ENCODE results near the gene ZNRF2.
A peak's percentile ranks its signal among the peaks of the same experiment; 100 is the strongest.
"Not testable (repeated sequence)": the region's sequence is repeated elsewhere in the genome, so short reads cannot be mapped to it uniquely, and the experiment has no call there.

The ZNRF2 gene

DNA sequence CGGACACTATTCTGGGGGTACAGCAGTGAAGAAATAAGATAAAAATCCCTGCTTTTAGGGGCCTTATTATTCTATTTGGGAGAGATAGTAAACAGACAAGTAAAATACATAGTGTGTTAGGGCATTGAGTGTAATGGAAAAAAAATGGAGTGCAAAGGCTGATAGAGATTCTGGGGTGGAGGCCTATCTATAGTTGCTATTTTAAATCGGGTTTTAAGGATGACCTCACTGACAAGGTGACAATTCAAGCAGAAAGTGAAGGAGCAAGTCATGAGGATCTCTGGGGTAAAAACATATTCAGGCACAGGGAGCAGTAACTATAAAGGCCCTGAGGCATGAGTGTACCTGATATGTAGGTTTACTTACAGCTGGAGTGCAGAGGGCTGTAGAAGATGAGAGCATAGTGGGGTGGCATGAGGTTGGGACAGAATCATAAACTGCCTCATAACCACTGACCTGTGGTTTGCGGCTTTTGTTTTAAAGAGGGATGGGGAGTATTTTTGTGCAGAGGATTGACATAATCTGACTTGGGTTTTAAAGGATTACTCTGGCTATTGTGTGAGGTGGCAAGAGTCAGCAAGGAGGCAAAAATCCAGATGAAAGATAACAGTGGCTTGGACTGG is 8.1 kb downstream of the ZNRF2 start:
- DNase-seq: not testable (repeated sequence)

DNA sequence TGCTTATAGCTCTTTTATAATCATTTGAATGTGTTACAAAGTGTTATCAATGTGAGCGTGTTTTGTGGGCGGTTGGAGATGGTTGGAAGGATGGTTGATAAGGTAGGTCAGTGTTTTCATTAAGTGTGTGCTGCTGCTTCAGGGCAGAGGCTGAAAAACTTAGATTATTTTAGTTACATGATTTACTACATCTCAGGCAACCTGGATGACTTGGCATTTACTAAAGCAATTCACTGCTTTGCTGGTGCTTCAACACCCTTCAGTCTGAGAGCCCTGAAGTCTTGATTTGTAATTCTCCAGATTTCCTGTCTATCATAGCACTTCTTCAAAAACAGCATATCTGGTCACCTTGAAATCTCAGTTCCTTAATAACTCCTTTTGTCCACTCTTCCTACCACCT is 11.9 kb downstream of the ZNRF2 start:
- not testable (repeated sequence) for DNase-seq

DNA sequence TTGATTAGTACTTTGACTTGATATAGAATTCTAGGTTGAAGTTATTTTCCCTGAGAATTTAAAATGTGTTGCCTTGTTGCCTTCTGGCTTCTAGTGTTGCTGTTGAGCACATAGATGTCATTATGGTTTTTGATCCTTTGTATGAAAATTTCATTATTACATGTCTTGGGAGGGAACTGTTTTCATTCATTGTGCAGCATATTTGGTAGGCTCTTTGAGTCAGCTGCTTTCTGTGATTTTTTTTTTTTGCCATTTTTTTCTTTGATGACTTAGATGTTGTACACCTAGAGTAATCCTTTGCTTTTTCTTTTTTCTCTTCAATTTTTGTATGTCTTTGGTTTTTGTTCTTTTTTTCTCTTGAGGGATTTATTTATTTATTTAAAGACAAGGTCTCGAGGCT is 13.1 kb downstream of the ZNRF2 start:
- DNase-seq: not testable (repeated sequence)

DNA sequence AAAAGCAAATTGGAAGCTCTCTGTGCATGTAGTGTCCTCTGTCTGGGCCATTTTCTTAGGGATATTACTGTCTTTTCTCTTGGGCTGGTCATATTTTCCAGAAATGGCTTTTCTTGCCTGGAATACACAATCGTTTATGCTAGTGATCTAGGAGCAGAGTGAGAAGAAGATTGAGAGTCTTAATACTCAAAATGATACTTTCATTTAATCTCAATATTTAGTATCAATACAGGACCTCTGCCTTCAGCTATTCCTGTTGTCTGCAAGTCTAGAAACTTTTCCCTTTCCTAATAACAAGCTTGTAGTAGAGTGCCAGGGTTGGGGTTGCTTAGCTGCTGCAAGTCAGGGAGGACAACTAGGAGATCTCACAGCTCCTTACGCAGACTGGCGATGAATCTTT is 14.0 kb downstream of the ZNRF2 start:
- not testable (repeated sequence) for DNase-seq

DNA sequence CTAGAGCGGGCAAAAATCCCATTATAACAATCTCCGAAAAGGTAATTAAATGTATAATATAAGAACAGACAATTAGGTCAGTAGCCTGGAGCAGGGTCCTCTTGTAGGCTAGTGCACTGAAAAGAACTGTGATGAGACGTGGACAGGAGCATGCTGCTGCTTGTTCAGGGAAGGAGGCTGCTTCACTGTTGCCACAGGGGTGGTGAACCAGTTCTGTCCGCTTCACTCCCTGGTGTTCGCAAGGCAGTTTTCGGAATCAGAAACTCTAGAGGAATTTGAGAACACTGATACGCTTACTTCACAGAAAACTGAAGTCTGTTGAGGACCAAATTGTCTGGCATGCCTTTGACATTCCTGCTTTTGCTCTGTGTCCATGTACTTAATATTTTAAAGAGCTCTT is 17.4 kb downstream of the ZNRF2 start:
- no peak for DNase-seq

DNA sequence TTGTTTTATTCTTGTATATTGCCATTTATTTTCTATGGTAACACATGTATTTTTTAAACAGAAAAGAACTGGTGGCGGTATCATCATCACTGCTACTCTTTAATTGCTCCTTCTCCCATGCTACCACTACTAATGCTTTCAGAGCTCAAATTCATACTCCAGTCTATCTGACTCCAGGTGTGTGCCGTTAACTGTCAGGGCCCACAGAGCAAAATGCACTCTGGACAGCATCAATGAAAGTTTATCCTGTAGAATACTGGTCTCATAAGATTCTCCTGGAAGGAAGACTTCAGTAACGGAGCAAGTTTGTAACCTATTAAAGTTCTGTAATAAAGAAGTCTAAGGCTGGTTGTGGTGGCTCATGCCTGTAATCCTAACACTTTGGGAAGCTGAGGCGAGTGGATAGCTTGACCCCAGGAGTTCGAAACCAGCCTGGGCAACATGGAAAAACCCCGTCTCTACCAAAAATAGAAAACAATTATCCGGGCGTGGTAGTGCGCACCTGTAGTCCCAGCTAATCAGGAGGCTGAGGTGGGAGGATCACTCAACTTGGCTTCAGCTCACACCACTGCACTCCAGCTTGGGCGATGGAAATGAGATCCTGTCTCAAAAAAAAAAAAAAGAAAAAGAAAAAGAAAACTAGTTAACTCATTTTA is 18.4 kb downstream of the ZNRF2 start:
- no peak for DNase-seq

DNA sequence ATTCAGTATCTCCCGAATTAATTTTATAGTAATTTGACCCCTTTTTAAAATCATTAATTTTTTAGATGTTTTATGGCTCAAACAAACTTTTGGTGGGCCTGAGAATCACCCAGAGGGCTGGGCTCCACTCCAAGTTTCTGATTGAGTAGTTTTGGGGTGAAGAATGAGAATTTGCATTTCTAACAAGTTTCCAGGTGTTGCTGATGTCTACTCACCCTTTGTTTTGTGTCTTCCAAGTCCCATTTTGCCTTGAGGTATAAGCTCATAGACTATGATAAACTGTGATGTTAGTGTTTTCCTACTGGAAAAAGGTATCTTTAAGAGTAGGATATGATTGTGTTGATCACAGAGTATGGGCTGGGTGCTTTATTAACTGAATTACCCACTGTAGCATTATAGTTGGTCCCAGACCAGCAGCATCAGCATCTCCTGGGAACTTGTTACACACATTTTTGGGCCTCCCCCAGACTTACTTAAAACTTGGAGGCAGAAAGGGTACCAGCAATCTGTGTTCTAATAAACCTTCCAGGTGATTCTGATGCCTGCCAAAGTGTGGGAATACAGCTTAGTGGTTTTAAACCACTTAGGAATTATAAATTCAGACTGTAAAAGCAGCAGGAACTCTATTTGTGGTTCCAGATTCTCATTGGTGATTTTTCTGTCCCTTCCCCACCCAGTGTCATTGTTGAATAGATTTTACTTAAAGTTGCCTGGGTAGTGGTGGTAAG is 19.1 kb downstream of the ZNRF2 start:
- no peak for DNase-seq

DNA sequence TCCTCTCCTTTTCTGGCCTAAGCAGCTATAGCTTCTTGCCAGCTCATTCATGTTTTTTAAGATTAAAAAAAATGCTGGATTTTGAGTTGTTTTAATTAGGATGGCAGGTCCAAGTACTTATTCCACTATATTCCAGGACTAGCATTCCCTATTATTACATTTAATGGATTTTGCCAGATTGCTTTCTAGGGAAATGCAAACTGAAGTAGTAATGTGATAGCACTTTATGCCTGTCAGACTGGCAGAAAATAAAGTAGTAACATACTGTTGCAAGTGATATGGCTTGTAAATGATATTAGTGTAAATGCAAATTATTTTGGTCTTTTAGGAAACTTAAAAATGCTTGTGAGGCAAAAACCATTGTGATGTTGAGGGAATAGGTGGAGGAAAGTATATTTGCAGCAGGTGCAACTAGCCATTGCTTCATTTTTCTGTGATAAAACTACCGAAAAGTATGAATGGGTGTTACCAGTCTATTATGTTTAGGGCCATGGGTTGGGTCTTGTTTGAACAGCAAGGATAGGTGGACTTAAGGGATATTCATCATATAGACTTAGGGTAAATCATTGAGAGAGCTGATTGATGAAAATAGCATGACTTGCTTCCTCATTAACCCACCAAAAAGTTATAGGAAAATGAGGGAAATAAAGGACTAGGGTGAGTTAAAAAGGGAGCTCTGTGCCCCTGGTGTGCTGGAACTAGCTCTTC is 19.9 kb downstream of the ZNRF2 start:
- no peak for DNase-seq

DNA sequence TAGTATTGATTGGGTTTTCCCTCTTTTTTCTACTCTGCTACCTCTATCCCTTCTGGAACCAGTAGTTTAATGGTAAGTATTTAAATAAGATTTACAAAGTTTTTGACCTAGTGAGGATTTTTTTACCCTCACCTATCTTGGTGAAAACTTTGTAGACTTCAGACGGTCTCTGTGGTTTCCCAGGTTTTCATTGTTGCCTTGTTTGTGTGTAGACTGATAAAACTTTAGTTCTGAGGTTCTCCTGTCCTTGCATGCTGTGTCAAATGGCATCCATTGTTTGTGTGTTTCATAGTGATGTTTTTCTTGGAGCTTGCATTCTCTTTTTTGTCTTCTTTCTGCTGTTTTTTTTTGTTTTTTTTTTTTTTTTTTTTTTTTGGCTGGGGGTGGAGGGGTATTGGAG is 22.6 kb downstream of the ZNRF2 start:
- DNase-seq: no peak

DNA sequence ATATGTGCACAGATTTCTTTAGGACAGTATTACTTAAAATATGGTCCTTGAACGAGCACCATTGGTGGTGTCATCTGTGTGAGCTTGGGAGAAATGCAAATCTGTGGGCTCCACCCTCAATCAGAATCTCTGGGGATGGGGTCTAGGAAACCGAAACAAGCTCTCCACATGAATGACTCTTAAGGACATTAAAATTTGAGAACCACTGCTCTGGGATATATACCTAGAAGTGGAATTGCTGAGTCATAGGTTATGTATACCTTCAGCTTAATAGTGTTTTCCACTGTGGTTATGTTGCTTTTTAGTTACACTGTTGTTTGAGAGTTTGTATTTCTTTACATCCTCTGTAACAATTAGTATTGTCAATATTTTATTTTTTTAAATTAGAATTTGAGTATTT is 24.0 kb downstream of the ZNRF2 start:
- no peak for DNase-seq

DNA sequence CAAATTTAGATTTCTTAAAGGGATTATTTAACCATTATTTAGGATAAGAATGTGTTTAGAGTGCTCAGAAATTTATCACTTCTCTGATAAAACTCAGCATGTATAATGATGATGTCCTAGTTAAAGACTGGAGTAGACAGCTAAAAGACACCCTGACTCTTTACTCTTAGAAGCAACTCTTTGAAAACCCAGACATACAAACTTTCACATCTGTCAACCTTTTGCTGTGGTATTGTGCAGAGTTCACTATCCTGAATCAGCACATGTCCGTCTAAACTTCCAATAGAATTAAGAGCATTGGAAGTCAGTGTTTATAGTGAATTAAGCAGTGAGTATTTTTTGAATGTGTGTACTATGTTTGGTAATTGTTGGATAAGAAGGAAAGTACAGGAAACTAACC is 24.9 kb downstream of the ZNRF2 start:
- no peak for DNase-seq

DNA sequence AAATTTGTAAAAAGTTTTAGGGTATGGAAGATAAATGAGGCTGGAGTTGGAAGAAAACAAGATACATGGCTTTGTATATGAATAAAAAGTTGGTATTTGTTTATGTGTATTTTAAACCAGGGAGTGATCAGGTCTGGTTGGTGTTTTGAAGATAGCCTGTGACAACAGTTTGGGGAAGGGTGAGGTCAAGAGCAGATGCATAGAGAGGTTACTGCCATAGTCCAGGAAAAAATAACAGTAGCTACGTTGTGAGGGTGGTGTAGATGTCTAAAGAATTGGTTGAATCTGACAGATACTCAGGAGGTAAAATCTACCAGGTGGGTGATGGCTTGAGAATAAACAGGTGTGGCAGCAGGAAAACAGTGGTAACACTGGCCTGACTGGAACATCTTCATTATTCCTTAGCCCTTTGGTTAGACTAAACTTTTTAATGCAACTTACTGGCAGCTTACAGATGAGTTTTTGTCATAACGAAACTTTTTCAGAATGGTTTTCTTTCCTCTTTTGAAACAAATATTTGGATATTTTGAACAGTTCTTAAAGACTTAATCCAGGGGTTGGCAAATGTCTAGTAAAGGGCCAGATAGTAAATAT is 25.5 kb downstream of the ZNRF2 start:
- no peak for DNase-seq

DNA sequence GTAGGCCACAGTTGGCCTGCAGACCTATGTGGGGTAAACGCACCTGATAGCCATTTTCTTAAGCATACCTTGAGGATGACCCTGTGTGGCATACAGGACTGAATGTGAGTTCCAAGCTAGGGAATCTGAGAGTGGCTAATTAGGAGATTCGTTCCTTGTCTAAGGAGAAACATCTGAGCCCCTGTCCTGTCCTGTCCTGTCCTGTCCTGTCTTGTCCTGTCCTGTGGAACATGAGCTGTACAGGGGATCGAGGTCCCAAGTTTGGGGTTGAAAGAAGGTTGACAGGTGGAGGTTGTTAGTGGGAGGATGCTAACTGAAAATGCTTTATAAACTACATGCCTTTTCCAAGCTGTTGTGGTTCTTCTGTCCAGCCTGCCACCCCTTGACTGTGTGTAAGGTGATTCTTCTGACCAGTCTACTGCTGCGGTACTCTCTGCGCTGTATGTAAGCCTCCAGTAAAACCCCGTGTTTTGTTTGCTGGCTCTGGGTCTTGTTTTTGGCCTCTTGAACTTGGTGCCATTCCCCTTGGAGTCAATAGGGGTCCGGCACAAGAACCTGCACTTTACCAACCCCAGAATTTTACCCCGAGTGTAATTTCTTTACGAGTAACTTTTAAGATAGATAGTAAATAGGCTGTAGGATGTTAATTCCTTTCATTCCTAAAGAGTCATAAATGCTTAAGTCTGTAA is 26.4 kb downstream of the ZNRF2 start:
- no peak for DNase-seq

DNA sequence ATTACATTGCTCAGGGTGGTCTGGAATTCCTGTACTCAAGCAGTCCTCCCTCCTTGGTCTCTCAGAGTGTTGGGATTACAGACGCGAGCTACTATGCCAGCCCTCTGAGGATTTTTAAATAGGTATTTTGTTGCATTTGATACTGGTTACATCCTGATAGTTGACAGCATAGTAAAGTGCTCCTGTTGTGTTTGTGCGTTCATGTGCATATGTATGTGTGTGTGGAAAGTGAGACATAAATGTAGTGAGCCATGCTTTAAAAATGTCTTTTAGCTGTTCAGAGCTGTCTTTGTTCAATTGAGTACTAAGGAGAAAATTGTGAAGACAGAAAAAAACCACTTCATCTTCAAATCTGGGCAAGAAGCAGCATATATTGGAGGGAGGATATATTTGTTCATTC is 27.8 kb downstream of the ZNRF2 start:
- no peak for DNase-seq

DNA sequence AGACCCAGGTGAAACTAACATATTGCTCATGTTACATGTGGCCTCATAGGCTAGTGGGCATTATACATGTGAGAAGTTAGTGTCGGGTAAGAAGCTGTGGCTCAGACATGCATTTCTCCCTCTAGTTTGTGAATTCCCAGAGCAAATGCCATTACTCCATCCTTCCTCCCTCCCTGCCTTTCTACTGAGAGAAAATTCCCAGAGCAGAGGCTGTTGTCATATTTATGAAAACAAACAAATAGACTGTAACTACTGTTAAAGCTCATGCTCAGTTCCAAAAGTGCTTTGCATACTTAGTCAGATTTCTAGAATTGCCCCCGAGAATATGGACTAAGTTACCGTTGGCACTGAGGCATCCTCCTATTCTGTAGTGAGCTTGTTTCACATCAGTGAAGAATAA is 29.0 kb downstream of the ZNRF2 start:
- DNase-seq: no peak

DNA sequence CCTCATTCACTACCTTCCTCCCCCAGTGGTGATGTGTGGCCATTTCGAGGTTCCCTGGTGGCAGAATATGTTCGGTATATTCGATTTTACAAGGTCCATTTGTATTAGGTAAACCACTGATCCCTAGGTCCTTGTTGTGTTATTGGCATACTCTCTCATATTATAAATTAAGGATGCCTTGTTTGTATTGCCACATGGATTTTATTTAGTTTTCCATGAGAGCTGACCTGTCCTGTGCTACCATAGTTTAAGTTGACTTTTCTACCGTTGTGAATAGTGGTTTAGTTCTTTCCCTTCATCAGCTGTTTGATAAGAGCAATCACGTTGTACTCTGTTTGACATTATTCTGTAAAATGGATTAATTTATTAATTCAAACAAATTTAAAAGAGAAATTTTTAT is 29.4 kb downstream of the ZNRF2 start:
- DNase-seq: no peak

DNA sequence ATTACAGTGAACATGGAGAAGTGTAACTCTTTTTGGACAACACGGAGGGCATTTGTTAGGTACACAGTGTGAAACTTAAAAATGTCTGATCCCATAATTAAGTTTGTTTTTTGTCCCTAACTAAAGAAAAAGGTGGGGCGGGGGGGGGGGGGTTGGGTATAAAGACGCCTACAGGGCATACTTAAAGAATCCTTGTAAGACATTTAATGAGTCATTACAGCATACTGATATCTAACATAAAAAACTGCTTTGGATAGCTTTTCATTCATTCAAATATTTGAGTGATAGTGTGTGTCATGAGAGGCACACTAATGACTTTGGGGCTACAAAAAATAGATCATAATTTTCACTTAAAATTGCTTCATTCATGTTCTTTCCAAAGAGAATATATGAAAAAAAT is 31.2 kb downstream of the ZNRF2 start:
- no peak for DNase-seq

DNA sequence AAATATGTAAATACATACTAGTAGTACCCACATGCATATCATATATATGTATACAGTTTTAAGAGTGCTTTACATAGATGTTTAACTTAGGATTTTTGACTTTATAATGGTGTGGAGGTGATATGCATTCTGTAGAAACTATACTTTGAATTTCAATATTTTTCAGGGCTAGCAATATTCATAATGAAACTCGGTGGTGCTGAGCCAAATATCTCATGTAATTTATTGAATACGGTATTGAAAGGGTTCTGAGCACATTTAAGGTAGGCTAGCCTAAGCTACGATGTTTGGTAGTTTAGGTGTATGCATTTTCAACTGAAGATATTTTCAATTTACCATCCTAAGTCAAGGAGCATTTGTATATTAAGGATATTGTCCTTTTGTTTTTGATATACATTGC is 36.0 kb downstream of the ZNRF2 start:
- no peak for DNase-seq

DNA sequence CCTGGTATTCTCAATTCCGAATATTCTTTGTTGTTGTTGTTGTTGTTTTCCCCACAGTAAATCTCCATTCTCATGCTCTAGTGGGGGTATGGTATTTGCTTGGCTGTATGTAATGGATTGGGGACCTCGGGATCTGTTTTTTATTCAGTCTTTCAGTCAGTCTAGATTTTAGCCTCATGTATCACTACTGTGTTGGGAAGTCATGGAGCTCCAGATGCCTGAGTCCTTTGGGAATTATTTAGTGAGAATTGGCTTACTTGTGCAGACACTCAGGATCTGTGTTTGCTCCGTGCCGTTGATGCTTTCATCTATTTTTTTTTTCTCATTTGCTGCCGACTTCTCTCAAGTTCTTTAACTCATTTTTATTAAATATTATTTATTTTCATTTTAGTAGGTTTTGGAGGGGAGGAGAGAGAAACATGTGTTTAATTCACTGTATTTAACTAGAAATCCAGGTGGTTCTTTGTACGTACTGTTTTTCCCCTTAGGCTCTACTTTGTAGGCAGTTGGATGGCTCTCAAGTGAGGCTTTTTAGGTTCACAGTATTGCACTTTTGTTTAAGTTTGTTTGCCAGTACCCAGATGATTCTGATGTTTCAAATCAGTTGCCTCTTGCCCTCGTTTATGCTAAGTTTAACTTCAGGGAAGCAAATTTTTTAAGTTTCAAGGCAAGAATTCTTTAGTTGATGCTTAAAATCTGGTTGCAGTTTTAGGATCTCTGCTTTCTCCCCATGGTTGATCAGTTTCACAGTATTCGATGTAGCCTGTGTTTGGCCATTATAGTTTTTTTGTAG is 36.9 kb downstream of the ZNRF2 start:
- DNase-seq: no peak

DNA sequence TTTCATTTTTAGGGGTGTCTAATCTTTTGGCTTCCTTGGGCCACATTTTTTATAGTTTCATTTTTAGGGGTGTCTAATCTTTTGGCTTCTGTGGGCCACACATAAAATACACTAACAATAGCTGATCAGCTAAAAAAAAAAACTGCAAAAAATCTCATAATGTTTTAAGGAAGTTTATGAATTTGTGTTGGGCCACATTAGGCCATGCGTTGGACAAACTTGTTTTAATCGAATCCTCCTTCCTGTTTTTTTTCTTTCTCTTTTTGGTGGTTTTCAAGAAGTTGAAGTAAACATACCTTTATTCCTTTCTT is 37.4 kb downstream of the ZNRF2 start:
- peak; percentile 44 for DNase-seq

DNA sequence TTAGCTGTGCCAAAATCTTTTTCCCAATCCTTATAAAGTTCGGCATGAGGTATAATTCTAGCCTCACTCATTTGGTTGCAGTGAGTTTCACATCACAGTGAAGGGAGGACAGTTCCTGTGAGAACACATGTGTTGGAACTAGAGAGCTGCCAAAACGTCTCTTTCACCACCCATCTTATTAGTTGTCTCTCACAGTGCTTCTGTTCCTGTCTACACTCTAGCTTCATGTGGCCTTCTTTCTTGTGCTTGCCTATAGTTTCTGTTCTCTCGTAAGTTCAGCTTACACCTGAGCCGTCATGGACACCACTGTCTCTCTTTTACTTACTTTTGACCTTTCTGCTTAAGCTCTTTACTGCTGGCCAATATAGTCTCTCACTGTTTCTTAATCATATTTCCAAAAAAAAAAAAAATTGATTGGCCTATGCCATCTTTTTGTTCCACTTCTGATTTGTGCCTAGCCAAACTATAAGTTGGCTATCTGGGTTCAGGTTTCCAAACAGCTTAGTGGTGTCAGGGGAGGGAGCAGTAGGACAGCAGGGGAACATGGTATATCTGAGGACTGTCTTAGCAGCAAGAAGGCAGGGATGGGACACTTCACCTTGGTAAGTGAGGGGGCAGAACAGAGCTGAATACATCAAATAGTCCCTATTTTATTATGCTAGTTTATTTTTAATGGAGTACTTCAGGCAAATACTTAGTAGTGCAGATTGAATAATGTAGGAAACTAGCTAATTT is 38.0 kb downstream of the ZNRF2 start:
- DNase-seq: peak; percentile 51
